CD4-positive, alpha-beta T cell (primary cell): ENCODE results near the gene PRRG2. TPM values are rescaled to one million over a fixed set of nuclear protein-coding genes. Genes with fewer than 3 reads are reported as not detected.

Experiments
- ATAC-seq: fragments of 200-7000 bp; cut with Tn5 transposase; one replicate; pipeline ENCODE4 v1.10.0; 2022; ENCODE audit warnings: mild to moderate bottlenecking; ENCODE audit not compliant: poor library complexity
- CTCF ChIA-PET: fragments of 350-600 bp; sonication (Branson Sonifier 250); formaldehyde crosslinking; loops from one replicate; lab custom pipeline; 2021; ENCODE audit warnings: antibody characterized with exemption, inconsistent platforms; lab: Charles Lee
- POLR2A ChIA-PET: fragments of 350-600 bp; sonication (Branson Sonifier 250); formaldehyde crosslinking; loops from one replicate; lab custom pipeline; 2021; ENCODE audit warnings: antibody characterized with exemption, inconsistent platforms; lab: Charles Lee
- DNase-seq, 14 experiments: peaks; one replicate each; pipeline ENCODE4 v3.0.0-alpha.2; 2013 to 2020; ENCODE audit warnings: mixed read lengths in 2 of 14
- H3K27ac ChIP-seq, 2 donors: one replicate each; pipeline versions ENCODE4 v1.5.1 to v1.7.0; 2013; ENCODE audit warnings: low read length in 2 of 2, low read depth in 1 of 2, mild to moderate bottlenecking in 1 of 2
- H3K27me3 ChIP-seq, 2 experiments: 1 replicate in 1 of 2; 2 replicates in 1 of 2; pipeline versions ENCODE4 v1.6.1 to v1.7.0; 2013; ENCODE audit warnings: low read length in 2 of 2, control low read depth in 1 of 2, mild to moderate bottlenecking in 1 of 2, moderate library complexity in 1 of 2; ENCODE audit not compliant: insufficient read depth in 2 of 2, control insufficient read depth in 1 of 2
- H3K36me3 ChIP-seq: one replicate; pipeline ENCODE4 v1.6.1; 2013; ENCODE audit warnings: low read length, control low read depth; ENCODE audit not compliant: insufficient read depth
- H3K4me1 ChIP-seq: one replicate; pipeline ENCODE4 v1.6.1; 2013; ENCODE audit warnings: low read length, control low read depth; ENCODE audit not compliant: insufficient read depth
- H3K4me3 ChIP-seq: one replicate; pipeline ENCODE4 v1.5.1; 2013; ENCODE audit warnings: mild to moderate bottlenecking, low read length, moderate library complexity
- H3K9me3 ChIP-seq, 2 experiments: 1 replicate in 1 of 2; 2 replicates in 1 of 2; pipeline versions ENCODE4 v1.6.1 to v1.7.0; 2013; ENCODE audit warnings: low read length in 2 of 2, mild to moderate bottlenecking in 2 of 2, control low read depth in 1 of 2, moderate library complexity in 1 of 2; ENCODE audit not compliant: control insufficient read depth in 1 of 2, insufficient read depth in 1 of 2
- H3K27ac Mint-ChIP-seq: one replicate; pipeline ENCODE4 v1.8.0; 2020; ENCODE audit warnings: mixed read lengths
- H3K27me3 Mint-ChIP-seq: one replicate; pipeline ENCODE4 v1.8.0; 2021; ENCODE audit warnings: mixed read lengths
- H3K36me3 Mint-ChIP-seq: one replicate; pipeline ENCODE4 v1.8.0; 2021; ENCODE audit warnings: low read depth, mixed read lengths
- H3K4me1 Mint-ChIP-seq: one replicate; pipeline ENCODE4 v1.8.0; 2021; ENCODE audit warnings: low read depth, mixed read lengths
- H3K4me3 Mint-ChIP-seq: one replicate; pipeline ENCODE4 v1.8.0; 2020; ENCODE audit warnings: mild to moderate bottlenecking, mixed read lengths
- H3K9me3 Mint-ChIP-seq: one replicate; pipeline ENCODE4 v1.8.0; 2020; ENCODE audit warnings: mixed read lengths
- intact Hi-C, 2 experiments: fragments of 100-400 bp; cut with DNase I in 1 of 2; cut with micrococcal nuclease in 1 of 2; formaldehyde crosslinking; loops; one replicate each; pipeline versions ENCODE4 v1.15.1 to v1.9.0; 2023 to 2025; cut with DNase I, micrococcal nuclease
- total RNA-seq, 174 experiments: library from RNA in 2 of 174; stranded (reverse) in 2 of 174; gene quantifications; one replicate each; pipeline ENCODE4 v1.2.3 and lab custom pipeline; 2021 to 2026
- TF ChIP-seq, protein P1 (sequence below): fragments of 200-600 bp; IDR thresholded peaks from one replicate; pipeline ENCODE4 v1.8.0; 2022; ENCODE audit warnings: antibody characterized with exemption, mild to moderate bottlenecking

Gene PRRG2
- total RNA-seq, 2 experiments from 2014 or later, result 0.49 to 0.78 TPM

DNA sequence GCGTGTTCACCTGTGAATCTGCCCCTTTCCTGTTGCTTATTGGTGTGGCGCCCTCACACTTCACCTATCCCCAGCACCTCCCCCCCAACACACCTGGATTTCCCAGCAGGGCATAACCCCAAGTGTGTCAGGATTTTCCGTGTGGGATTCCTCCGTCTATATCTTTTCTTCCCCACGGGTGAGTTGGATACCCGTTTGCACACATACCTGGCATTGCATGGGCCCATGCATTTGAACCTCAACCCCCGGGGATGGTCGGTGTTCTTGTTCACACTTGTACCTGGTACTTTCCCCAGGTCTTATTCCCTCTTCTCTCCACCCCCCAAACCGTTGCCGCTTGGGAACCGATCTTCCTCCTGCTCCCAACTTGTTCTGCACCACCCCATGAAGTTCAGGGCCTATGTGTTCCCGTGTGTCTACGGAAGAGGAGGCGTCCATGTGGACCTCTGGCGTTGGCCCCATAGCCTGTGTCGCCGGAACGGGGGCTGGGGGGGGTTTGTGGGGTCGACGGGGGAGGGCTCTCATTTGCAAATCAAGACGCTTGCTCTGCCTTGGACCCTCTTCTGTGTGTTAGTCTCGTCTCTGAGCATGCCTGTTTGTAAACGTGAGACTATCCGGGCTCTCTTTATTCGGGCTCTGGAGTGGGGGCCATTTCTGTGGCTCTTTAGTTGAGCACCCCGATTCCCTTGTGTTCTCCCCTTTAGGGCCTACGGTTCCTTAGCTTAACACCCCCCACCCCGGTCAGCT lies 11.5 kb downstream of the PRRG2 start:
- Mint-ChIP-seq H3K36me3 (peaks cover 43% of the 10 kb centered on the region), H3K27ac (peak overlapping the region; percentile 82), H3K4me1 (peaks cover 41% of the 10 kb centered on the region), H3K4me3 (peak overlapping the region; percentile 96), H3K27me3 (no peaks in the 10 kb centered on the region), H3K9me3 (no peaks in the 10 kb centered on the region)
- DNase-seq, result peak in 2 of 14 experiments; percentile 45 to 59
- no peaks in the 10 kb centered on the region for H3K27me3 ChIP-seq
- intact Hi-C loops, result loop anchor here (1.0 to 2.0 kb wide), 3 partner anchors 46 to 72 kb away; partner anchors contain the start of genes BCL2L12 (in 1 of the 2), IRF3 (in 1 of the 2) and RRAS (in 1 of the 2)
- peaks cover 36% of the 10 kb centered on the region for H3K36me3 ChIP-seq
- H3K4me1 ChIP-seq, result peaks cover 49% of the 10 kb centered on the region
- ChIA-PET POLR2A (interaction anchor here (0.7 to 6.2 kb wide), 13 partner anchors 11 to 96 kb away, joined by 3 to 86 read pairs (median 7); partner anchors contain the start of genes BCL2L12, IRF3, NOSIP and PRMT1), CTCF (interaction anchor here (0.9 to 1.2 kb wide), 4 partner anchors 12 to 86 kb away, joined by 3 read pairs; partner anchors contain the start of gene NOSIP)
- H3K9me3 ChIP-seq, result no peaks in the 10 kb centered on the region
- TF ChIP-seq, protein P1, sequence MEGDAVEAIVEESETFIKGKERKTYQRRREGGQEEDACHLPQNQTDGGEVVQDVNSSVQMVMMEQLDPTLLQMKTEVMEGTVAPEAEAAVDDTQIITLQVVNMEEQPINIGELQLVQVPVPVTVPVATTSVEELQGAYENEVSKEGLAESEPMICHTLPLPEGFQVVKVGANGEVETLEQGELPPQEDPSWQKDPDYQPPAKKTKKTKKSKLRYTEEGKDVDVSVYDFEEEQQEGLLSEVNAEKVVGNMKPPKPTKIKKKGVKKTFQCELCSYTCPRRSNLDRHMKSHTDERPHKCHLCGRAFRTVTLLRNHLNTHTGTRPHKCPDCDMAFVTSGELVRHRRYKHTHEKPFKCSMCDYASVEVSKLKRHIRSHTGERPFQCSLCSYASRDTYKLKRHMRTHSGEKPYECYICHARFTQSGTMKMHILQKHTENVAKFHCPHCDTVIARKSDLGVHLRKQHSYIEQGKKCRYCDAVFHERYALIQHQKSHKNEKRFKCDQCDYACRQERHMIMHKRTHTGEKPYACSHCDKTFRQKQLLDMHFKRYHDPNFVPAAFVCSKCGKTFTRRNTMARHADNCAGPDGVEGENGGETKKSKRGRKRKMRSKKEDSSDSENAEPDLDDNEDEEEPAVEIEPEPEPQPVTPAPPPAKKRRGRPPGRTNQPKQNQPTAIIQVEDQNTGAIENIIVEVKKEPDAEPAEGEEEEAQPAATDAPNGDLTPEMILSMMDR, result no peak
- ATAC-seq, result no peak
- peak overlapping the region; percentile 96 for H3K4me3 ChIP-seq
- peak overlapping the region; percentile 45 to 80 for H3K27ac ChIP-seq

DNA sequence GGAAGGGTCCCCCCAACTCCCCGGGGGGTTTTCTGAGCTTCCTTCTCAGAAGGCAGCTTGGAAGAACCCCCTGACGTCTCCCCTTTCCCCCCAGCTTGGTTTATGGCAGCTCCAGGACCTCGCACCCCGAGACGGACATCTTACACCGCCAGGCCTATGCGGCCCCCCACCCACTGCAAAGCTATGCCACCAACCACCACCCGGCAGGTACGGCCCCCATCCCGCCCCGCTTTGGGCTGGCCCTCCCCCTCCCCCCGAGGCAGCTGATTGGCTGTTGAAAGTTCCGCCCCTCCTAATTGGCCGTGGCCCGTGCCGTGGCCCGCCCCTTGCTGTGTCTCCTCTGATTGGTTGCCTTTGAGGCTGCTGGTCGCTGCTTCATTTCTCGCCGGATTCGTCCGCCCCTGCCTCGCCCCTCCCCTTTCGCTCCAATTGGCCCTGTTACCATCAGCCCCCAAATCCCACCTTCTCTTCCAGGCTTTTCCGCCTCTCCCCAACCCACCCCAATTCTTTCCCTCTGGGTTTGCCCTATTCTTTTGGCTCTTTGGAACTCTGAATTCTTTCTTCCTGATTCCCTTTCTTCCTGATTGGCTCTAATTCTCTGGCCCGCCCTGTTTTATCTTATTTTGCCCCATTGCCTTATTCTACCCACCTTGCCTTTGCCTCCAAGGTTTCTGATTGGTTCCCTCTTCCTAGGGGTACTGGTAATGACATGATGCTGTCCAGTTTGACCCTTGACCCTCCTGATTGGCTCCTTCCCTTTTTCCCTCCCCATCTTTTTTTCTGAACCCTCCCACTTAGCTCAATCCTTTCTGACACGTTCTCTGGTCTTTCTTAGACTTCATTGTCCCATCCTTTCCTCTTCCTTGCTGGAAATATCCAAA lies 12.4 kb downstream of the PRRG2 start:
- Histone ChIP-seq H3K36me3 (peaks cover 40% of the 10 kb centered on the region), H3K4me1 (peaks cover 46% of the 10 kb centered on the region), H3K27ac (peak overlapping the region; percentile 49 to 80), H3K27me3 (no peaks in the 10 kb centered on the region), H3K9me3 (no peaks in the 10 kb centered on the region), H3K4me3 (peak overlapping the region; percentile 96)
- H3K36me3 Mint-ChIP-seq, result peaks cover 48% of the 10 kb centered on the region
- no peaks in the 10 kb centered on the region for H3K27me3 Mint-ChIP-seq
- intact Hi-C loops, result loop anchor here (1.0 to 2.0 kb wide), 3 partner anchors 45 to 71 kb away; partner anchors contain the start of genes BCL2L12 (in 1 of the 2), IRF3 (in 1 of the 2) and RRAS (in 1 of the 2)
- H3K9me3 Mint-ChIP-seq, result no peaks in the 10 kb centered on the region
- peak overlapping the region; percentile 82 for H3K27ac Mint-ChIP-seq
- DNase-seq (peak; percentile 84 to 95 (median 91)), ATAC-seq (peak; percentile 45)
- H3K4me3 Mint-ChIP-seq, result peak overlapping the region; percentile 96
- CTCF ChIA-PET, result interaction anchor here (0.9 kb wide), 2 partner anchors 13 to 47 kb away, joined by 3 read pairs; partner anchors contain the start of gene NOSIP
- POLR2A ChIA-PET, result interaction anchor here (0.7 to 6.2 kb wide), 11 partner anchors 13 to 97 kb away, joined by 3 to 86 read pairs (median 7); partner anchors contain the start of genes BCL2L12, IRF3, NOSIP and PRMT1
- peaks cover 41% of the 10 kb centered on the region for H3K4me1 Mint-ChIP-seq
- TF ChIP-seq, protein P1, result no peak
